GM12878 (cell line): ENCODE data around the gene ADGRL3. TPM values are rescaled to one million over a fixed set of nuclear protein-coding genes. Genes with fewer than 3 reads are reported as not detected.

Experiments
- ATAC-seq: fragments of 200-7000 bp; cut with Tn5 transposase; 3 replicates; pipeline ENCODE4 v1.9.1; 2020; ENCODE audit warnings: mild to moderate bottlenecking, moderate library complexity
- BruUV-seq: library from RNA; stranded (reverse); fragments of 400-500 nt; replicated peaks from 2 replicates; lab custom pipeline; 2021; lab: Mats Ljungman, UMichigan
- CTCF ChIA-PET: fragments of 300-600 bp; sonication (Branson Sonifier 250); formaldehyde crosslinking; extraction: SDS; loops from one replicate; lab custom pipeline; 2021; ENCODE audit warnings: inconsistent platforms; lab: Yijun Ruan, JAX
- POLR2A ChIA-PET: fragments of 350-600 bp; formaldehyde crosslinking; extraction: SDS; loops from one replicate; lab custom pipeline; 2021; ENCODE audit warnings: inconsistent platforms; lab: Charles Lee
- RAD21 ChIA-PET: fragments of 300-600 bp; sonication (Branson Sonifier 250); formaldehyde crosslinking; loops from one replicate; lab custom pipeline; 2023; ENCODE audit warnings: antibody characterized with exemption; ENCODE audit not compliant: unreplicated experiment; lab: Charles Lee
- SMC1A ChIA-PET: fragments of 300-600 bp; sonication (Branson Sonifier 250); formaldehyde crosslinking; loops from one replicate; lab custom pipeline; 2023; ENCODE audit not compliant: unreplicated experiment, uncharacterized antibody; lab: Charles Lee
- DNase-seq: peaks from one replicate; pipeline ENCODE4 v3.0.0-alpha.2; 2011; ENCODE audit warnings: low read depth, low spot score
- FAIRE-seq: peaks from 3 replicates; lab custom pipeline; 2011; peaks lifted over from hg19 to GRCh38; lab: Jason Lieb, UNC
- H2AFZ ChIP-seq: 2 replicates; pipeline ENCODE4 v1.6.0; 2011; ENCODE audit warnings: low read depth, low read length, control low read depth; ENCODE audit not compliant: control insufficient read depth
- H3K27ac ChIP-seq: 2 replicates; pipeline ENCODE4 v1.5.1; 2011; ENCODE audit warnings: control low read depth; ENCODE audit not compliant: control insufficient read depth, insufficient read depth
- H3K27me3 ChIP-seq, 2 experiments: replicated peaks in 1 of 2; 2 replicates each; pipeline versions ENCODE4 v1.6.0 to v1.6.1; 2011; ENCODE audit warnings: low read length in 1 of 2; ENCODE audit not compliant: control insufficient read depth in 2 of 2, insufficient read depth in 2 of 2
- H3K36me3 ChIP-seq, 2 experiments: 2 replicates each; pipeline ENCODE4 v1.5.1; 2011; ENCODE audit warnings: low read length in 1 of 2; ENCODE audit not compliant: control insufficient read depth in 2 of 2, insufficient read depth in 2 of 2
- H3K4me1 ChIP-seq: 2 replicates; pipeline ENCODE4 v1.6.1; 2011; ENCODE audit warnings: mild to moderate bottlenecking, low read length, moderate library complexity, mixed read lengths; ENCODE audit not compliant: control insufficient read depth, insufficient read depth
- H3K4me2 ChIP-seq: 2 replicates; pipeline ENCODE4 v1.6.0; 2011; ENCODE audit warnings: control low read depth; ENCODE audit not compliant: control insufficient read depth, insufficient read depth
- H3K4me3 ChIP-seq: fragments of 200-600 bp; sonication (generic); 2 replicates; pipeline ENCODE4 v1.5.1; 2016
- H3K79me2 ChIP-seq: 2 replicates; pipeline ENCODE4 v1.6.0; 2011; ENCODE audit warnings: low read length; ENCODE audit not compliant: control insufficient read depth, insufficient read depth
- H3K9ac ChIP-seq: 2 replicates; pipeline ENCODE4 v1.8.0; 2011; ENCODE audit warnings: low read length, control low read depth, mixed read lengths; ENCODE audit not compliant: control insufficient read depth, insufficient read depth
- H3K9me3 ChIP-seq: replicated peaks from 3 replicates; pipeline ENCODE4 v1.5.1; 2011; ENCODE audit warnings: mild to moderate bottlenecking, low read length; ENCODE audit not compliant: control insufficient read depth, insufficient read depth
- H4K20me1 ChIP-seq: 2 replicates; pipeline ENCODE4 v1.6.0; 2011; ENCODE audit not compliant: control insufficient read depth, insufficient read depth
- CEBPB ChIP-seq, 2 experiments: fragments of 150-350 bp in 1 of 2; IDR thresholded peaks; 2 replicates each; pipeline ENCODE4 v1.6.1; 2012 to 2014; ENCODE audit warnings: low read depth in 2 of 2, low read length in 2 of 2, borderline replicate concordance in 1 of 2, inconsistent platforms in 1 of 2
- CREM ChIP-seq: IDR thresholded peaks from 2 replicates; pipeline ENCODE4 v1.6.1; 2014; ENCODE audit warnings: antibody characterized with exemption, low read depth
- ESRRA ChIP-seq: IDR thresholded peaks from 2 replicates; pipeline ENCODE4 v1.6.1; 2012; ENCODE audit warnings: mild to moderate bottlenecking, low read length, improper control_type of control experiment
- POLR2A ChIP-seq: IDR thresholded peaks from 2 replicates; pipeline ENCODE4 v1.6.1; 2011; ENCODE audit warnings: low read depth, mild to moderate bottlenecking, low read length
- RAD21 ChIP-seq: IDR thresholded peaks from 2 replicates; pipeline ENCODE4 v1.6.1; 2011; ENCODE audit warnings: mild to moderate bottlenecking, low read depth, low read length, moderate library complexity; ENCODE audit not compliant: insufficient read depth
- SPI1 ChIP-seq: IDR thresholded peaks from 2 replicates; pipeline ENCODE4 v1.6.1; 2011; ENCODE audit warnings: low read depth, mild to moderate bottlenecking, low read length, moderate library complexity, borderline replicate concordance; ENCODE audit not compliant: insufficient read depth
- SUZ12 ChIP-seq: fragments of 200-600 bp; sonication (generic); IDR thresholded peaks from one replicate; pipeline ENCODE4 v1.6.1; 2018; ENCODE audit warnings: antibody characterized with exemption, mild to moderate bottlenecking; ENCODE audit not compliant: unreplicated experiment
- WGBS: methylation state at CpG from one replicate; pipeline ENCODE4 v1.1.6; 2016; ENCODE audit warnings: low lambda C conversion rate; ENCODE audit not compliant: insufficient replicate concordance, insufficient coverage; ENCODE audit errors: missing lambda C conversion rate; 5-methylcytosine and 5-hydroxymethylcytosine counted together
- in situ Hi-C: fragments of 300-500 bp; cut with MboI; formaldehyde crosslinking; loops from 9 replicates; pipeline ENCODE4 v1.14.3; 2018; ENCODE audit warnings: mixed read lengths
- intact Hi-C: fragments of 100-400 bp; cut with micrococcal nuclease; formaldehyde crosslinking; loops from one replicate; pipeline ENCODE4 v1.14.2; 2022; ENCODE audit not compliant: unreplicated experiment
- polyA plus RNA-seq, 11 experiments: library from polyadenylated mRNA; depleted of rRNA in 4 of 11; unstranded in 6 of 11; stranded (reverse) in 5 of 11; fragments of >200 nt; fragmentation: Nextera tagmentation in 4 of 11; fragmentation: Illumina TruSeq in 1 of 11; extraction: Ambion mirVana in 4 of 11; extraction: Trizol in 1 of 11; gene quantifications; 1 replicate in 1 of 11; 2 replicates in 10 of 11; pipeline versions ENCODE4 v1.2.1 to v1.2.3, GENCODE V29; 2011 to 2016; ENCODE audit warnings: inconsistent platforms in 2 of 11, missing spikeins in 2 of 11, low read depth in 1 of 11
- total RNA-seq, 4 experiments: library from RNA; depleted of rRNA in 3 of 4; stranded (reverse); fragments of >200 nt in 3 of 4; fragmentation: Illumina TruSeq in 1 of 4; extraction: Trizol in 1 of 4; gene quantifications; 2 replicates each; pipeline versions ENCODE4 v1.2.1 to v1.2.3, GENCODE V29; 2013 to 2021
- TF ChIP-seq, protein P1 (sequence below): fragments of 150-350 bp; IDR thresholded peaks from 2 replicates; pipeline ENCODE4 v1.6.1; 2016; ENCODE audit warnings: low read depth, low read length

Gene ADGRL3
- total and polyA plus RNA-seq, 10 of the 15 experiments (the other 5 are each of a cell fraction or from before 2014, with no cell fraction given) = 1.1 TPM; not detected in 9

DNA sequence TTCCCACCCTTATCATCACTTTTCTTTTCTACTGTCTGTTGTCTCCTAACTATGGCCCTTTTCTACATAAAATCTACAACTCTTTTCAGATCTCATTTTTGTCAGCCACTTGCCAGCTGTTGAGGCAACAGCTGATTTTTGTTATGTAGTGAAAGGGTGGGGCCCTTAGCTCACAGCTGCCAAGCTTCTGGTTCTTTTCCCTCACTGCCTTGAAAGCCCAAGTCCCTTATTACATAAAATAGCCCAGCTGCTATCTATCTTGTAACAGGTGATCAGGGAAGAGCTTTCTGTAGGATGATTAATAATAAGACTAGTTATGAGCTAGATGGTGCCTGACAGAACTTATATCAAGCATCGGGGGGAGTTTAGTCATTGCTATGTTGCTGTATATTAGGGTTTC, 45.9 kb downstream of the ADGRL3 start (continued):
- TF ChIP-seq, protein P1, sequence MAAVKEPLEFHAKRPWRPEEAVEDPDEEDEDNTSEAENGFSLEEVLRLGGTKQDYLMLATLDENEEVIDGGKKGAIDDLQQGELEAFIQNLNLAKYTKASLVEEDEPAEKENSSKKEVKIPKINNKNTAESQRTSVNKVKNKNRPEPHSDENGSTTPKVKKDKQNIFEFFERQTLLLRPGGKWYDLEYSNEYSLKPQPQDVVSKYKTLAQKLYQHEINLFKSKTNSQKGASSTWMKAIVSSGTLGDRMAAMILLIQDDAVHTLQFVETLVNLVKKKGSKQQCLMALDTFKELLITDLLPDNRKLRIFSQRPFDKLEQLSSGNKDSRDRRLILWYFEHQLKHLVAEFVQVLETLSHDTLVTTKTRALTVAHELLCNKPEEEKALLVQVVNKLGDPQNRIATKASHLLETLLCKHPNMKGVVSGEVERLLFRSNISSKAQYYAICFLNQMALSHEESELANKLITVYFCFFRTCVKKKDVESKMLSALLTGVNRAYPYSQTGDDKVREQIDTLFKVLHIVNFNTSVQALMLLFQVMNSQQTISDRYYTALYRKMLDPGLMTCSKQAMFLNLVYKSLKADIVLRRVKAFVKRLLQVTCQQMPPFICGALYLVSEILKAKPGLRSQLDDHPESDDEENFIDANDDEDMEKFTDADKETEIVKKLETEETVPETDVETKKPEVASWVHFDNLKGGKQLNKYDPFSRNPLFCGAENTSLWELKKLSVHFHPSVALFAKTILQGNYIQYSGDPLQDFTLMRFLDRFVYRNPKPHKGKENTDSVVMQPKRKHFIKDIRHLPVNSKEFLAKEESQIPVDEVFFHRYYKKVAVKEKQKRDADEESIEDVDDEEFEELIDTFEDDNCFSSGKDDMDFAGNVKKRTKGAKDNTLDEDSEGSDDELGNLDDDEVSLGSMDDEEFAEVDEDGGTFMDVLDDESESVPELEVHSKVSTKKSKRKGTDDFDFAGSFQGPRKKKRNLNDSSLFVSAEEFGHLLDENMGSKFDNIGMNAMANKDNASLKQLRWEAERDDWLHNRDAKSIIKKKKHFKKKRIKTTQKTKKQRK = no peak
- no peak for TF ChIP-seq SUZ12

DNA sequence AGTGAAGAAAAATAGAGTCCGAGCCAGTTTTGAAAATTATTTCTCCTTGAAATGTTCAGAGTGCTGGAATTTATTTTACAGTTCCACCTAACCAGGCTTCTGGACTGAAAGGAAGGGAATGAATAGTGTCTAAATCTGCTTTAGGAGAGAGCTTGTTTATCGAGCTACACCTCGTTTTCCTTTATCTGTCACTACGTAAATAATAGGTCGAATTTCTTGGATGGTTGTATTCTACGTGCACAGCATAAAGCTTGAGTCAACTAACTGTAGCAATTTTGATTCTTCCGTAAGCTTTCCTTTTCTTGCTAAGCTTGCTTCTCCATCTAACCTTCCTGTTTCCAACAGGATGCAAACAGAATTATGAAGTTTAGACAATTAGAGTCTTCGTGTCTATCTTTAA, 48.6 kb downstream of the ADGRL3 start:
- POLR2A ChIA-PET = no interaction called here
- H3K4me1 ChIP-seq = no peaks in the 10 kb centered on the region
- in situ Hi-C loops (no loop called here), intact Hi-C loops (no loop called here)
- no peak overlapping the region for H2AFZ ChIP-seq
- FAIRE-seq (no peak), DNase-seq (no peak), ATAC-seq (no peak)
- no peak overlapping the region for H3K9ac ChIP-seq
- H3K27me3 ChIP-seq = no peaks in the 10 kb centered on the region
- H3K9me3 ChIP-seq = no peaks in the 10 kb centered on the region
- BruUV-seq = no TSS peak
- CTCF ChIA-PET = no interaction called here
- RAD21 ChIA-PET = no interaction called here
- 13% methylated on average over 8 of the region's 8 CpGs for WGBS
- no peaks in the 10 kb centered on the region for H3K79me2 ChIP-seq
- H3K4me2 ChIP-seq = no peak overlapping the region
- TF ChIP-seq POLR2A = no peak
- no peak for TF ChIP-seq SPI1
- TF ChIP-seq RAD21 = no peak
- no peak for TF ChIP-seq CREM
- TF ChIP-seq ESRRA = no peak
- no peak for TF ChIP-seq CEBPB (IDR thresholded peaks at IDR 0.05; ENCODE audit: borderline replicate concordance in 1 of 2, low read depth in 2 of 2, low read length in 2 of 2)
- no peak overlapping the region for H3K27ac ChIP-seq
- no peaks in the 10 kb centered on the region for H4K20me1 ChIP-seq
- SMC1A ChIA-PET = no interaction called here
- no peak overlapping the region for H3K4me3 ChIP-seq
- no peaks in the 10 kb centered on the region for H3K36me3 ChIP-seq
